ENCODE results near the gene PPFIA2.

The PPFIA2 gene

DNA sequence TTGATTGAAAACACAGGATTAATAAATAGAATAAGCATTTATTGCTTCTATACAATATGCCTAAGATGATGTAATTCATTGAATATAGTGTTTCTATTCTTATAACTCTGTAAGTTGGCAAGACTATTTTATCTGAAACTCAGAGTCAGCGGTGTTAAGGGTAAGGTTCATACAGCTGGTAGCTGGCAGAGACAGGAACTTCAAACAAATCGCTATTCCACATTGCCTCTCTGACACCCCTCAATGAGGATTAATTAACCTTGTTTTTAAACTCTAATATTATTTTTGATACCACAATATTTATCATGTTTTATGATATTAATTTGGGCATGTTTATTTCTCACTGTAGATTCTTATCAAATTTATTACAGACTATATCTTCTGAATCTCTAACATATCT is 357.9 kb downstream of the PPFIA2 start:
- TF ChIP-seq, protein P1, sequence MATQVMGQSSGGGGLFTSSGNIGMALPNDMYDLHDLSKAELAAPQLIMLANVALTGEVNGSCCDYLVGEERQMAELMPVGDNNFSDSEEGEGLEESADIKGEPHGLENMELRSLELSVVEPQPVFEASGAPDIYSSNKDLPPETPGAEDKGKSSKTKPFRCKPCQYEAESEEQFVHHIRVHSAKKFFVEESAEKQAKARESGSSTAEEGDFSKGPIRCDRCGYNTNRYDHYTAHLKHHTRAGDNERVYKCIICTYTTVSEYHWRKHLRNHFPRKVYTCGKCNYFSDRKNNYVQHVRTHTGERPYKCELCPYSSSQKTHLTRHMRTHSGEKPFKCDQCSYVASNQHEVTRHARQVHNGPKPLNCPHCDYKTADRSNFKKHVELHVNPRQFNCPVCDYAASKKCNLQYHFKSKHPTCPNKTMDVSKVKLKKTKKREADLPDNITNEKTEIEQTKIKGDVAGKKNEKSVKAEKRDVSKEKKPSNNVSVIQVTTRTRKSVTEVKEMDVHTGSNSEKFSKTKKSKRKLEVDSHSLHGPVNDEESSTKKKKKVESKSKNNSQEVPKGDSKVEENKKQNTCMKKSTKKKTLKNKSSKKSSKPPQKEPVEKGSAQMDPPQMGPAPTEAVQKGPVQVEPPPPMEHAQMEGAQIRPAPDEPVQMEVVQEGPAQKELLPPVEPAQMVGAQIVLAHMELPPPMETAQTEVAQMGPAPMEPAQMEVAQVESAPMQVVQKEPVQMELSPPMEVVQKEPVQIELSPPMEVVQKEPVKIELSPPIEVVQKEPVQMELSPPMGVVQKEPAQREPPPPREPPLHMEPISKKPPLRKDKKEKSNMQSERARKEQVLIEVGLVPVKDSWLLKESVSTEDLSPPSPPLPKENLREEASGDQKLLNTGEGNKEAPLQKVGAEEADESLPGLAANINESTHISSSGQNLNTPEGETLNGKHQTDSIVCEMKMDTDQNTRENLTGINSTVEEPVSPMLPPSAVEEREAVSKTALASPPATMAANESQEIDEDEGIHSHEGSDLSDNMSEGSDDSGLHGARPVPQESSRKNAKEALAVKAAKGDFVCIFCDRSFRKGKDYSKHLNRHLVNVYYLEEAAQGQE (IDR thresholded peaks at IDR 0.05; ENCODE audit: insufficient read depth in 1 of 2, low read depth in 2 of 2, low read length in 2 of 2), result no peak
- no peak for TF ChIP-seq FOXP2 (optimal IDR thresholded peaks at IDR 0.05; ENCODE audit: borderline replicate concordance, extremely low read depth, extremely low read length, insufficient read depth)
- TF ChIP-seq SIN3A (IDR thresholded peaks at IDR 0.05; ENCODE audit: borderline replicate concordance, insufficient read depth, low read length), result no peak
- TF ChIP-seq TAF1 (IDR thresholded peaks at IDR 0.05; ENCODE audit: borderline replicate concordance, insufficient read depth, low read length), result no peak
- TF ChIP-seq POLR2AphosphoS5 (IDR thresholded peaks at IDR 0.05; ENCODE audit: low read depth, low read length), result no peak

DNA sequence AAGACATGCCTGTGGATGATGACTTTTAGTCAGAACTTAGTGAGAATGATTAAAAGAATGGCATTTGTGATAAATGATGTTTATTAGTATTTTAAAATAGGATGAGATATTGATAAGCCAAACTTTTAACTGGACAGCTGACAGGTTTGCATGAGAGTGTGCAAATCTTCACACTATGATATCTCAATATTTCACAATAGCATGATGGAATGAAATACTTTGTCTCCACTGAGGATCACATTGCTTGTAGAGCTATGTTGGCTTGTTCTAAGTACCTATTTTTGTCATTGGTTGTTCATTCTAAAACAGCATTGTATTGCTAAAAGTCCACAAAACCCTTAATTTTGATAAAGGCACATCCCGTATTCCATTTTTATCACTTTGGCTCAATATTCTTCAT is 359.1 kb downstream of the PPFIA2 start:
- no peak for TF ChIP-seq FOXP2 (optimal IDR thresholded peaks at IDR 0.05; ENCODE audit: borderline replicate concordance, extremely low read depth, extremely low read length, insufficient read depth)
- TF ChIP-seq, protein P1 (IDR thresholded peaks at IDR 0.05; ENCODE audit: insufficient read depth in 1 of 2, low read depth in 2 of 2, low read length in 2 of 2), result no peak
- no peak for TF ChIP-seq TAF1 (IDR thresholded peaks at IDR 0.05; ENCODE audit: borderline replicate concordance, insufficient read depth, low read length)
- TF ChIP-seq SIN3A (IDR thresholded peaks at IDR 0.05; ENCODE audit: borderline replicate concordance, insufficient read depth, low read length), result no peak
- TF ChIP-seq POLR2AphosphoS5 (IDR thresholded peaks at IDR 0.05; ENCODE audit: low read depth, low read length), result no peak

DNA sequence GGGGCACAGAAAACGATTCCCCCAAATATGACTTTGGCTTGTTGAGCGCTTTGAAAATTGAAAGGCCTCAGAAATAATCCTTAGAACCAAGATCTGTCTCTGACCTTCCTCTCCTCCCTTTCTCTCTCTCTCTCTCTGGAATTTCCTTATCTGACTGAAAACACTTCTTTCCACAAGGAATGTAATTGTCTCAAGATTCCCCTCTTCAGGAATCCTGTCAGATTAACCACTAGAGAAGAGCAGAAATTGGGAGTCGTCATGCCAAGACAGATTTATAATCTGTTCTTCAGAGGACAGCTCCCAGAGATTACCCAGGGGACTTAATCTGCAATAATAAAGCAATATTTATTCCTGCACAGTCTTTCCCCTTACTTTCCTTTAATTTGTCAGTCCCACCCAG is 363.7 kb downstream of the PPFIA2 start:
- no peak for TF ChIP-seq TAF1 (IDR thresholded peaks at IDR 0.05; ENCODE audit: borderline replicate concordance, insufficient read depth, low read length)
- TF ChIP-seq FOXP2 (optimal IDR thresholded peaks at IDR 0.05; ENCODE audit: borderline replicate concordance, extremely low read depth, extremely low read length, insufficient read depth), result no peak
- no peak for TF ChIP-seq SIN3A (IDR thresholded peaks at IDR 0.05; ENCODE audit: borderline replicate concordance, insufficient read depth, low read length)
- TF ChIP-seq, protein P1 (IDR thresholded peaks at IDR 0.05; ENCODE audit: insufficient read depth in 1 of 2, low read depth in 2 of 2, low read length in 2 of 2), result no peak
- TF ChIP-seq POLR2AphosphoS5 (IDR thresholded peaks at IDR 0.05; ENCODE audit: low read depth, low read length), result no peak

DNA sequence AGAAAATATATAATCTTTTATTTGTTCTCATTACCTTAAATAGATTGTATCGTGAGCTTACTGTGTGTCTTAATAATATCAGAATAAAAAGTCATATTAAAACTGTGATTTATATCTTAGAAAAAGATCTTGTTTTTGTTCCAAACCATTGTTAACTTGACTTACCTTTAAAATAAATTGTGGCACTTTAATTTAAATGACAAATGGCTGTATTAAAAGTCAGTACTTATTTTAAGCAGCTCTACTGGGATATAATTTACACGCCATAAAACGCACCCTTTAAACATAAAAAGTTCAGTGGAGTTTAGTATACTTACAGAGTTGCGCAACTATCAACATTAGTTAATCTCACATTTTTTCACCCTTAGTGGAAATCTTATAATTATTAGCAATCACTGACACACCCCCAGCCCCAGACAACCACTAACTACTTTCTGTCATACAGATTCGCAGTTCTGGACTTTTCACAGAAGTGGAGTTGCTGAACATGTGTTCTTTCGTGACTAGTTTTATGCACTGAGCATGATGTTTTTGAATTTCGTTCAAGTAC is 369.5 kb downstream of the PPFIA2 start:
- TF ChIP-seq, protein P1 (IDR thresholded peaks at IDR 0.05; ENCODE audit: insufficient read depth in 1 of 2, low read depth in 2 of 2, low read length in 2 of 2), result no peak
- TF ChIP-seq SIN3A (IDR thresholded peaks at IDR 0.05; ENCODE audit: borderline replicate concordance, insufficient read depth, low read length), result no peak

DNA sequence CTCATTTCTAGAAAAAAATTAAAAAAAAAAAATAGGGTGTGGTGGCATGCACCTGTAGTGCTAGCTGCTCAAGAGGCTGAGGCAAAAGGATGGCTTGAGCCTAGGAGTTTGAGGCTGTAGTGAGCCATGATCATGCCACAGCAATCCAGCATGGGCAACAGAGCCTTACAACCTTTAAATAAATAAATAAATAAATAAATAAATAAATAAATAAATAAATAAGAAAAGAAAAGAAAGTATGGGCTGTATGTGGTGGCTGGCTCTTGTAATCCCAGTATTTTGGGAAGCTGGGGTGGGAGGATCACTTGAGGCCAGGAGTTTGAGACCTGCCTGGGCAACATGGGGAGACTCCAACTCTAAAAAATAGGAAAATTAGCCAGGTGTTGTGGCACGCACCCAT is 373.0 kb downstream of the PPFIA2 start:
- TF ChIP-seq POLR2AphosphoS5 (IDR thresholded peaks at IDR 0.05; ENCODE audit: low read depth, low read length), result no peak
- TF ChIP-seq, protein P1 (IDR thresholded peaks at IDR 0.05; ENCODE audit: insufficient read depth in 1 of 2, low read depth in 2 of 2, low read length in 2 of 2), result no peak
- TF ChIP-seq FOXP2 (optimal IDR thresholded peaks at IDR 0.05; ENCODE audit: borderline replicate concordance, extremely low read depth, extremely low read length, insufficient read depth), result no peak
- TF ChIP-seq TAF1 (IDR thresholded peaks at IDR 0.05; ENCODE audit: borderline replicate concordance, insufficient read depth, low read length), result no peak
- no peak for TF ChIP-seq SIN3A (IDR thresholded peaks at IDR 0.05; ENCODE audit: borderline replicate concordance, insufficient read depth, low read length)
